ENCODE data around the gene AP3B1. TPM values are rescaled to one million over a fixed set of nuclear protein-coding genes. Genes with fewer than 3 reads are reported as not detected.

The AP3B1 gene
- total and polyA plus RNA-seq, 2 of the 8 experiments (the other 6 are each of a cell fraction or from before 2014, with no cell fraction given), result 45.8 to 48.3 TPM

GRCh38 chr5:78293851-78294247 lies 649 bp downstream of the AP3B1 start:
- no peak overlapping the region for H2BK20ac ChIP-seq (ENCODE audit: low read length)
- H3K9me3 ChIP-seq (ENCODE audit: insufficient read depth in 2 of 2, low read depth in 1 of 2, low read length in 1 of 2), result no peaks in the 10 kb centered on the region
- peak overlapping the region; percentile 65 to 78 (median 70) for H3K9ac ChIP-seq (replicated peaks in 1 of 4; ENCODE audit: extremely low read depth in 1 of 4, low read depth in 3 of 4, low read length in 3 of 4)
- H3K56ac ChIP-seq (replicated peaks; ENCODE audit: insufficient read length, low read depth, low read length), result peak overlapping the region; percentile 94
- H3K27ac ChIP-seq (ENCODE audit: low read depth, low read length), result peak overlapping the region; percentile 73; the same call in 1 of the 2 replicates
- 0 out of 2 replicates have a peak overlapping the region, but pooled peaks have one; percentile 7 for H2AFZ ChIP-seq (ENCODE audit: low read length)
- H3K4me2 ChIP-seq (ENCODE audit: insufficient read depth in 1 of 2, low read depth in 2 of 2, low read length in 2 of 2), result peak overlapping the region; percentile 66 to 93
- 1% methylated on average over 6 of the region's 6 CpGs; no CpG with 5 or more reads in 1 of the 2 experiments for WGBS, 2 experiments (ENCODE audit: extremely low coverage in 1 of 2, insufficient coverage in 1 of 2, insufficient read length in 1 of 2, insufficient replicate concordance in 2 of 2, low coverage in 1 of 2, low lambda C conversion rate in 2 of 2, missing lambda C conversion rate in 1 of 2)
- no peak overlapping the region for H2AK5ac ChIP-seq (ENCODE audit: low read depth, low read length)
- DNase-seq (ENCODE audit: low read depth in 1 of 2, low spot score in 2 of 2) (no peak), FAIRE-seq (peak; percentile 78)
- H3K4me1 ChIP-seq (replicated peaks in 1 of 4; ENCODE audit: control insufficient read depth in 3 of 4, insufficient read depth in 4 of 4, low read length in 3 of 4), result no peaks in the 10 kb centered on the region; a peak in 1 of 7 replicates
- POLR2A ChIA-PET (ENCODE audit: partially characterized antibody), result interaction anchor here (0.6 to 2.2 kb wide), 5 partner anchors 9 to 519 kb away, joined by 3 to 21 read pairs (median 6); partner anchors contain the start of gene SCAMP1
- H3K23me2 ChIP-seq (ENCODE audit: low read depth, low read length), result peaks cover 8% of the 10 kb centered on the region
- H3K36me3 ChIP-seq (ENCODE audit: control insufficient read depth in 2 of 4, insufficient read depth in 4 of 4, low read length in 3 of 4), result no peaks in the 10 kb centered on the region; a peak in 1 of 8 replicates
- H2BK15ac ChIP-seq (ENCODE audit: low read length), result no peak overlapping the region
- H4K20me1 ChIP-seq (replicated peaks in 1 of 2; ENCODE audit: control insufficient read depth in 1 of 2, insufficient read depth in 2 of 2, low read length in 2 of 2), result no peaks in the 10 kb centered on the region
- H2BK5ac ChIP-seq (ENCODE audit: low read depth, low read length), result peak overlapping the region; percentile 73; the same call in 1 of the 2 replicates
- H4K8ac ChIP-seq (ENCODE audit: extremely low read depth, insufficient read depth, low read length), result no peak overlapping the region; the same call in 1 of the 2 replicates
- H3K18ac ChIP-seq (ENCODE audit: extremely low read depth, low read length), result no peak overlapping the region; the same call in 1 of the 2 replicates
- H3K79me1 ChIP-seq (ENCODE audit: low read depth, low read length), result no peaks in the 10 kb centered on the region
- H4K91ac ChIP-seq (replicated peaks; ENCODE audit: insufficient read length, low read length), result no peak overlapping the region
- H3K14ac ChIP-seq (ENCODE audit: insufficient read length), result no peak overlapping the region
- H2BK120ac ChIP-seq (replicated peaks; ENCODE audit: low read depth, low read length), result no peak overlapping the region
- TF ChIP-seq SUZ12 (IDR thresholded peaks at IDR 0.05; ENCODE audit: low read length) (no peak), KDM4A (IDR thresholded peaks at IDR 0.05; ENCODE audit: low read depth, low read length, severe bottlenecking) (no peak), SAP30 (IDR thresholded peaks at IDR 0.05; ENCODE audit: insufficient read depth, insufficient replicate concordance, low read length) (peak; percentile 18)
- no peak overlapping the region for H3K4ac ChIP-seq (replicated peaks; ENCODE audit: insufficient read length, low read depth, low read length)
- no peaks in the 10 kb centered on the region for H3K27me3 ChIP-seq (replicated peaks in 1 of 4; ENCODE audit: control insufficient read depth in 3 of 4, extremely low read depth in 1 of 4, insufficient read depth in 3 of 4, low read length in 3 of 4)
- CTCF ChIA-PET (ENCODE audit: partially characterized antibody), result interaction anchor here (0.5 to 1.6 kb wide), 5 partner anchors 9 to 201 kb away, joined by 3 to 5 read pairs (median 4); no protein-coding TSS in a partner anchor
- H3K23ac ChIP-seq (ENCODE audit: insufficient read length), result no peak overlapping the region
- no peak overlapping the region for H2BK12ac ChIP-seq (ENCODE audit: low read depth, low read length)
- H4K5ac ChIP-seq (ENCODE audit: insufficient read length, low read depth, low read length), result no peak overlapping the region
- peak overlapping the region; percentile 80 to 95 (median 82) for H3K4me3 ChIP-seq (ENCODE audit: extremely low read depth in 1 of 4, insufficient read depth in 2 of 4, low read depth in 3 of 4, low read length in 4 of 4)
- H3K79me2 ChIP-seq (ENCODE audit: control insufficient read depth in 1 of 2, insufficient read depth in 2 of 2, low read length in 2 of 2), result peaks cover 0 to 48% of the 10 kb centered on the region in 2 experiments; a peak in 3 of 4 replicates

All from H1 (cell line).